SK-MEL-5 (cell line): Measurements from ENCODE around the gene ZFPM1. TPM values are rescaled to one million over a fixed set of nuclear protein-coding genes. Genes with fewer than 3 reads are reported as not detected.

ENCODE experiments used
- DNase-seq: peaks from one replicate; pipeline ENCODE4 v3.0.0-alpha.2; 2016; ENCODE audit warnings: low read depth, low spot score
- in situ Hi-C: cut with HindIII; loops from 2 replicates; pipeline ENCODE4 v1.10.0; 2016; ENCODE audit warnings: low sequenced_read_pairs, high pct_unique_total_duplicates, low pct_unique_long_range_greater_than_20kb
- total RNA-seq: library from RNA; depleted of rRNA; stranded (reverse); fragments of >200 nt; shearing (Covaris generic); gene quantifications from 2 replicates; pipeline ENCODE4 v1.2.3, GENCODE V29; 2014

Gene ZFPM1
- total RNA-seq, 1 experiment from 2014 or later: 0.29 TPM

DNA sequence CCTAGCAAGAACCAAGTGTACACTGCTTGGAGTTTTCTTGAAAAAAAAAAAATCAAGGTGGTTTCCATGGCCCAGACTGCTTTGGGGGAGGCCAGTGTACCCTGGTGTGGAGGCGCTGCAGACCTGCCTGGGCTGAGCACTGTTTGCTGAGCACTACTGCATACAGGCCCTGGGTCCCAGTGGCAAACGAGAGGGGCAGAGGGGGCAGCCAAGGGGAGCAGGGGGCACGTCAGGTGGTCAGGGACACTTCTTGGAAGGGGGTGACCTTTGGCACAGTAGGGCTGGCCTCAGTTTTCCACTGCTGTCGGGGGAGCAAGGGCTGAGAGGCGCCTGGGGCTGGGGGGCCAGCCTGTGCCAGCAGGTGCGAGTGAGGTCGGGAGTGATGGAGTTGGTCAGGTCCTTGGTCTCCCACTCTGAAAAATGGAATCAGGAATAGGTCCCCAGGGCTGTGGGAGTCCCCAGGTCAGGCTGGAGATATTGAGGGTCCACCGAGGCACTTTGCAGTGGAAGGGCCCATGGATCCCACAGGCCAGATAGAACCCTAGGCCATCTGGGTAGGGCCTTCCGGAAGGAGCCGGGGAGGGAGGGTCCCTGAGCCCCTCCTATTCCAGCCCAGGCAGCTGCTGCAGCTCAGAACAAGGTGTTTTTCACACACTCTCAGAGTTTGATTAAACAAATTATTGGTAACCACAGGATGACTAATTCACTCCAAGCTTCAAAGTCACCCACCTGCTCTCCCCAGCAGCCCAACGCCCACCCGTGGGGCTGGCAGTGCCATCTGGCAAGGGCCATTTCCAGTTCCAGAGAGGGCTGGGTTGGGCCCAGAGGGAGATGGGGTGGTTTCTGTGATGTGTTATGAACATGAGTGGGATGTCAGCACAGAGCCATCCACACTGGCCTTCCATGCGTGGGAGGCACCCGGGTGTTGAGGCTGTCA, 3.5 kb downstream of the ZFPM1 start:
- DNase-seq: no peak

DNA sequence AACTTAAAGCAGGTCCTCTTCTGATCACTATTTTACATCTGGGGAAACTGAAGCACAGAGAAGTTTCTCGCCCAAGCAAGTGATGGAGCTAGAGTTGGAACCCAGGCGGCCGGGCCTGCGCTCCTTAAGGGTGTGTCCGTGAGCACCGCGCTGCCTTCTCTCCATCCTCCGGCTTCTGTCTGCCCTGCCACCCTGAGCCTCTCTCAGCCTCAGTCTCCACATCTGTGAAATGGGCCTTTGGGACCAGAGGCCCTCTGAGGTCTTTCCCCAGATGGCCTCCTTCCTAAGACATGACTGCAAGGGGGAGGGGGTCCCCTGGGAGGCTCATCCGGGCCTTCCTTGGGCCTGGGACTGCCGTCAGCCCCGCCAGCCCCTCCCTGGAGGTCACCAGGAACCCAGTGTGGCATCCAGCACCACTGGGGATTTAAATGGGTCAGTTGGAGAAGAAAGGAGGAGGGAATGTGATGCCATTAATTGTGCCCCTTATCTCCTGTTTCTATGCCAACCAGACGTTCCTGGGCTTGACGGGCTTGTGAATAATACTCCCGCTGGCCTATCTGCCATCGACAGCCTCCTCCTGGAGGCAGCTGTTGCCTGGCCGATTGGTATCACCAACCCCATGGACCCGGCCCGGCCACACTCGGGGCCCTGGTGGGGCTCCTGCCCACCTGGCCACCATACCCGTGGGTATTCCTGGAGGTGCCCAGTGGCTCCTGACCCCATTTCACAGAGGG, 5.1 kb downstream of the ZFPM1 start:
- DNase-seq: no peak

More for the DNA sequence above, 3.5 kb downstream of the ZFPM1 start:
- in situ Hi-C loops: no loop called here

DNA sequence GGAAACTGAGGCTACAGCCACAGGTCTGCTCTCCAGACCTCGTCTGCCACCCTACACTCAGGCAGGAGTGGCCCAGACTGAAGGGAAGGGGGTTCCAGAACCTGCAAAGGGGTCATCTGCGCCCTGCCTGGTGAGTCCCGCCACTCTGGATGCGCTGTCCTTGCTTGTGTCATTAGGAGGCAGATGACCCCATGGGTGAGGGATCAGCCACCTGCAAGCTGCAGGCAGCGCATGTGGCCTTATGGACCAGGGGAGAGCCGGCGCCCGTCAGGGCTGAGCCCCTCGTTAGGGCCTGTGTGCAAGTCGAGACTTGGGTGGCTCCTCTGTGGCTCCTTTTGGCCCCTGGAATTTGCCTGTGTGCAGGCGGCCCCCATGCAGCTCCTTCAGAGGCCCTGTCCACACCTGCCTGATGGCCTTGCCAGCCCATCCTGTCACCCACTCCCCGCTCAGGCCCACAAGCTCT, 5.7 kb downstream of the ZFPM1 start:
- in situ Hi-C loops: no loop called here
- no peak for DNase-seq

More for the DNA sequence above, 5.1 kb downstream of the ZFPM1 start:
- in situ Hi-C loops: no loop called here

DNA sequence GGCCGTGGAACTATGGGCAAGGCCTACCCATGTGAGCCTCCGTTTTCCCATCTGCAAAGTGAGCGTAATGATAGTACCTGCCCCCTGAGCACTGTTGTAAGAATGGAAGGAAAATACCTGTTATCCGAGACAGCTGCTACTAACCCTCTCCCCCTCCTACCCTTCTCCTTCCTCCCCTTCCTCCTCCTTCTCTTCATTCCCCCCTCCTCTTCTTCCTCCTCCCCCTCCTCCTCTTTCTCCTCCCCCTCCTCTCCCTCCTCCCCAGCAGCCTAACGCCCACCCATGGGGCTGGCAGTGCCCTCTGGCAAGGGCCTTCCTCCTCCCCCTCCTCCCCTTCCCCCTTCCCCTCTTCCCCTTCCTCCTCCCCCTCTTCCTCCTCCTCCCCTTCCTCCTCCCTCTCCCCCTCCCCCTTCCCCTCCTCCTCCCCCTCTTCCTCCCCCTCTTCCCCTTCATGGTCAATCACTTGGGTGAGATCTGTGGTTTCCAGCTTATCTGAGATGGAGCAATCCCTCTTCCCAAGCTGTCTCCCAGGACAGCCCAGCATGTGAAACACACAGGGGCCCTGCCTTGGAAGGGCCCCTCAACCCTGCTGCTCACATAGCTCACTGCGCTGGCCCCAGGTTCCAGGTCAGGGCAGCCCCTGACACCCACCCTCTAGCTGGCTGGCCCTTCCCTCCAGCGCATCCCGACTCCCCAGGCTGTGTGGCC, 6.4 kb downstream of the ZFPM1 start:
- DNase-seq: no peak
- in situ Hi-C loops: no loop called here

DNA sequence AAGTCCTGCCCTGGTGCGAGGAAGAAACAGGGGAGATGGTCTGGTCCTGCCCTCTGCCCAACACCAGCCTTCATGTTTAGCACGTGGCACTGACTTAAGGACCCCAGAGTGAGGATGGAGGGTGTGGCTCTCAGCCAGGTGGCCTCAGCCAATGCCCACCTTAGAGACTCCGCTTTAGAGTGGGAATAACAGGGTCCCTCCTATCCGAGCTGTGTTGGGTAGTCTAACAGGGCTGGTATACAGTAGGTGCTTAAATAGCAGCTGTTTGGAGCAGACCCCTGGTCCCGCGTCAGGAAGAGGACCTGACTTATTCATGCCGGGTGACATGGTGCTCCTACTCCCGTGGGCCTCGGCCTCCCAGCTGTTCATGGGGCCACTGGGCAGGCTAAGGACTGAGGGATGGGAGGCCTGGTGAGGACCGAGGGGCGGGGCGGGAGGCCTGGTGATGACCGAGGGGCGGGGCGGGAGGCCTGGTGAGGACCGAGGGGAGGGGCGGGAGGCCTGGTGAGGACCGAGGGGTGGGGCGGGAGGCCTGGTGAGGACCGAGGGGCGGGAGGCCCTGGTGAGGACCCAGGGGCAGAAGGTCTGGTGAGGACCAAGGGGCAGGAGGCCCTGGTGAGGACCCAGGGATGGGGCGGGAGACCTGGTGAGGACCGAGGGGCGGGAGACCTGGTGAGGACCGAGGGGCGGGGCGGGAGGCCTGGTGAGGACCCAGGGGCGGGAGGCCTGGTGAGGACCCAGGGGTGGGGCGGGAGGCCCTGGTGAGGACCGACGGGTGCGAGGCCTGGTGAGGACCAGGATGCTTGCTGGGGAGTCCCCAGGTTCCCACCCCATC, 7.6 kb downstream of the ZFPM1 start:
- in situ Hi-C loops: no loop called here

DNA sequence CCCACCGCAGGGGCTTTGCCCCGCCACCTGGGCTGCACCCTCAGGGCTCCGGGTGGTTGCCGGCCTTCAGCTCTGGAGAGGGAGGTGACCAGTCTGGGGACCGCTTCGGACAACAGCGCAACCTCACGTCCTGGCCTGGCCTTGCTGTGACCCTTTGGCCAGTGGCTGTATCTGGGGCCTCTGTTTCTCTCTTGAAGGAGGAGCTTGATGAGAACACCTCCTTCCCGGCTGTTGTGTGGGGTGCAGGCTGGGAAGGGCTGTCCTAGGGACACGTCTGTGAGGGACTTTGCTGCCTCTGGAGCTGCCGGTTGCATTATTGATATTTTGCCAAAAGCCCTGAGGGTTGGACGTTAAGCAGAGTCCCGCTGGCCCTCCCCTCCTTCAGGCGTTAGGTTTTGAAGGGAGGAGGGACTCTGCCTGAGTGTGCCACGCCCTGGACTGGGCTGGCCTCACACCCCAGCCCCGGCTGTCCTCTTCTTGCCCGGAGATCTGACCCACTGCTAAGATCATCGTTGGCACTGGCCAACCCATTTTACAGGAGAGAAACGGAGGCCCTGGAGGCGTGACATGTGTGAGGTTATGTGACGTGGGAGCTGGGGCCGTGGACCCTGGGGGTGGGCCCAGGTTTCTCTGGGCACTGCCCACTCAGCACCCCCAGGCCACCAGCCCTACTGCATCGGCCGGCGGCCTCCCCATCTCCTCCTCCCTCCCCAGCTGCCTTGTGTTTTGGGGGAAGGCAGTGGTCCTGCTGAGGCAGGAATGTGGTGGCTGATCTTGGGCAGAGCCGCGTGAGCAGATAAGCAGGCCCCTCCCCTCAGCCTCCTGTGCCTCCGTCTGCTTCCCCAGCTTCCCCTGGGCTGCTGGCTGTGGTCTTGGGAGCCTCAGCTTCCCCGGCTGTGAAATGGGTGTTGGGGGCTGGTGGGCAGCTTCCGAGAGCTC, 8.5 kb downstream of the ZFPM1 start:
- DNase-seq: no peak
- in situ Hi-C loops: no loop called here

More for the DNA sequence above, 7.6 kb downstream of the ZFPM1 start:
- DNase-seq: no peak

DNA sequence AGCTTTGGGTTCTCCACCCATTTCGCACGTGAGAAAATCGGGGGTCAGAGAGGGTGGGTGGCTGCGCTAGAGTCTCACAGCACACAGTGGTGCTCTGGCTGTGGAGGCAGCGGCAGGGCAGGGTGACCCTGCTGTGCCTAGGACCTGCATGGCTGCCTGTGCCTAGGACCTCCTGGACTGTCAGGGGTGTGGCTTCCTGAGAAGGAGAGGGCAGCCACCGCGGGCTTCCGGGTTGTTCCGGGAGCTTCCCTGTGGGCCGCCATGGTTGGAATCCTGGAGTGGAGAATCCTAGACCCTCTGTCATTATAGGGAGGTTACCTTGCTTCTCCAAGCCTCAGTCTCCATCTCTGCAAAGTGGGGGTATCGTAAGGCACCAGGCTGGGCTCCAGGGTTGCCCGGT, 9.3 kb downstream of the ZFPM1 start:
- in situ Hi-C loops: no loop called here
- no peak for DNase-seq

DNA sequence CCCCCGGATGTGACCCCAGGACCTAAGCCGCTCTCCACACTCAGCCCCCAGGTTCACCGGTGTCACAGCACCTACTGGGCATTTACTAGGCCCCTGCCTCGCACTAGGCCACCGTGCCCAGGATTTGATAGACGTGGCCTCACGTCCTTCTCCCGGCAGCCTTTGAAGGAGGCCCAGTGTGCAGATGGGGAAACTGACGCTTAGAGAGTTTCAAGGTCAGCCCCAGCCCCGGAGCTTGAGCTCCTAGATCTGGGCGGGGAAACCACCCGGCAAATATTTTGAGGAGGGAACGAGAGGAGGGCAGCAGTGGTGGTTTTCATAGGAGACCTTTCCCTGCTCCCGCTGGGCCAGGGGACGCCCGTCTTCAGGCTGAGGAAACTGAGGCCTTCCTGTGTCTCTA, 10.3 kb downstream of the ZFPM1 start:
- no peak for DNase-seq
- in situ Hi-C loops: no loop called here

DNA sequence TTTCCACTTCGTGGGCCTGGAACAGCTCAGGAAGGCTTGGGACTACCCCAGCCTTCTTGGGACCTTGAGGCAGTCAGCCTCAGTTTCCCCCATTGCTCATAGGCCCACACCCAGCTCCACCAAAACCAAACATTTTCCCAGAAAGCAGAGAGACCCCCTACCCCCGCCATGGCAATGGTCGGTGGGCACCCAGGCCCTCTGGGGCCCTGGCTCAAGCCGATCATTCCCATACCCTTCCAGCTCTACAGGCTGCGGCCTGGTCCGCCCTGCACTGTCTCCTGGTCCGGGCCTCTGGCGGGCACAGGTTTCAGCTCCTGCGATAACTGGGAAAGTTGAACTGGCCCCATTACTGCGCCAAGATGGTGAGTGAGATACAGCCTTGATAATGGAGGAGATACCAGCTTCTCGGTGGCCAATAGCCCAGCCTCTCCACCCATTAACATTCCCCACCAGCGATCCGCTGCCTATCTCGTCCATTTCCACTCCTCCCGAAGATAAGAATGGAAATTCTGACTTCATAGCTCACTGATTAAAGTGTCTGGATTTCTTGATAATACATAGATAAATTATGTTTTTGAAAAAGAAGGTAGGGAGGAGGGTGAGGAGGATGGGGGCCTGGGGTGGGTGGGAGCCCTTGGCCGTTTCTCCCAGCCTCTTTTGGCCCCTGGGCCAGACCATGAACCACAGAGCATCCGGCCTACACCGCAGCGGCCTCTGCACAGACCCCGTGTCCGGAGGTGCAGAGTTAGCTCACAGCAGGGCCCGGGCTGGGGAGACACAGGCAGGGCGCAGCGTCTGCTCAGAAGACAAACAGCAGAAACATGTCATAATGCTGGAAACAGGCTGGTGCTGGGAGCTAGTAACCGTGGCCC, 11.6 kb downstream of the ZFPM1 start:
- in situ Hi-C loops: no loop called here
- DNase-seq: no peak

DNA sequence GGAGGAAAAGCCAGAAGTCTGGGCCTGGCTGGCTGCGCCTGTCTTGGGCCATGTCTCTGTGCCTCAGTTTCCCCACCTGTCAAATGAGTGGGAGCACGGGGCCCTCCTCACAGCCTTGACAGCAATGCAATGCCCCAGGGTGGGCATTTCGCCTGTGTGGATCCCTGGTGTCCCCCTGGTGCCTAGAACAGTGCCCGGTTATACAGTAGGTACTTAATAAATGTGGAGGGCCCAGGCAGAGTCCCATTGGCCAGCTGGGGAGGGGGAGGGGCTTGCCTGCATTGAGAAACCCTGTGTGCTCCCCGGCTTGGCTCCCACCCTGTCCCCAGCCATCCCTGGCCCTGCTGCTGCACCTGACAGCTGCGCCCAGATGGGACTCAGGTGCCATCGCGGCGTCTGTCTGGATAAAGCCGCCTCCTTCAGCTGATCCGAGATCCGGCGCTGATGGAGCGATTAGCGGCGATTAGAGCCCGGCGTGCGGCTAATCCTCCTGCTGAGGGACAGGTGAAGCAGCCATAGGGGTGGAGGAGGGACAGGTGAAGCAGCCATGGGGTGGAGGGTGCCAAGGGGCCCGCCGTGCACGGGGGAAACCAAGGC, 12.4 kb downstream of the ZFPM1 start:
- no peak for DNase-seq
- in situ Hi-C loops: no loop called here

DNA sequence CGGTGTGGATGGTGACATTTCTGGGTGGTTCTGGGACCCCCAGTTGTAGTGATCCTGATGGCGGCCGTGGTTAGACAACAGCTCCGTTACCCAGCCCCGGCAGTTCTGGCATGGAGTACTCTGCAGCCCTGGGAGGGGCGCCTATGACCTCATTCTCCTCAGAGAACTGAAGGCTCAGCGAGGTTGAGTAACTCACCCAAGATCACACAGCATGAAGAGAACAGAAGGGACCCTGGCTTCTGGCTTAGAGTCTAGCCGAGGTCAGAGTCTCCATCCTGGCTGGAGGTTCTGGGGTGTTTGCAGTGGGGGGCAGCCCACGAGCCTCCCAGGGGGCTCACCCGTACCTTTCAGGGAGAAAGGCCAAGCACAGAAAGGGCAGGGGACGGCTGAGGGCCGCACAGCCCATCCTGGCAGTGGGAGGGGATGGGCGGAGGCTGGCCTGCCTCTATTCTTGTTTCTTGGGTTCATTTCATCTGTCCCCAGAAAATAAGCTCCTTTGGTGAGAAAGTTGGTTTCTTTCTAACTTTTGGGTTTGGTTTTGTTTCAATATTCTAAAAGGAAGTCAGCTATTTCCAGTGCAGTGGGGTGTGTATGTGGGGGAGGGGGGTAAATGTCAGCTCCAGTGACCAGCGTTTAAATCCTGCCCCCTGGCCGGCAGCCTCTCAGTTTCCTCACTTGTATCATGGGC, 13.2 kb downstream of the ZFPM1 start:
- no peak for DNase-seq
- in situ Hi-C loops: no loop called here

DNA sequence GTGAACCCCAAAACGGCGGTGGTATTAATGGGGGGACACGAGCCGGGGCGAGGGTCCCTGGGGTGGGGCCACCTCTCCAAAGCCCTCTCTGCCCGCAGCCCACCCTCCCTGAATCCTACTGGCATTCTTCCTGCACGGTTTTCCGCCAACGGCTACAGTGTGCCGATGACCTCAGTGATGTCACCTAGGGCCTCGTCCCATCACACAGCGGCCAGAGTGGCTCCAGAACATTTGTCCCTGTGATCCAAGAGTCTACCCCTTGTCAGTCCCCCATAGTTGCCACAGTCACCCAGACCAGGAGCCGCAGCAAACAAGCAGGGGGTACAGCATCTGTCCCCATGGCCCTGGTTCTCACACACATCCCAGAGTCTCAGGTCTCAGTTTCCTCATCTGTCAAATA, 13.9 kb downstream of the ZFPM1 start:
- DNase-seq: no peak
- in situ Hi-C loops: no loop called here

DNA sequence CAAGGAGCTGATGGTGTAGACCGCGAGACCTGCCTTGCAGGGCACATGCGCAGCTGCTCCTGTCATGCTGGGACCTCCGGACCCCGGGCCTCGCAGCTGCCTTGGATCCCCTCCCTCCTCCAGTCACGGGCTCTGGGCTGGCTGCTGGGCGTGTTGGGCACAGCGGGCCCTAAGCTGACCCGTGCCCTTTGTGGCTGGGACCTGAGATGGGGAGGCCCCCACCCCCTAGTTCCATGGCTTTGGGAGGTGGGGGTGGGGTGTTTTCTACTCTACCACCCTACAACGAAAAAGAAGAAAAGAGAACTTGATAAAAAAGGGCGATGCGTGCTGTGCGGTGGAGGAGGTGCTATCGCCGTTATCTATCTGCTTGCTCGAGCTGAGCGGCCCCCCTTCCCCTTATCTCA, 14.5 kb downstream of the ZFPM1 start:
- in situ Hi-C loops: no loop called here
- DNase-seq: no peak

DNA sequence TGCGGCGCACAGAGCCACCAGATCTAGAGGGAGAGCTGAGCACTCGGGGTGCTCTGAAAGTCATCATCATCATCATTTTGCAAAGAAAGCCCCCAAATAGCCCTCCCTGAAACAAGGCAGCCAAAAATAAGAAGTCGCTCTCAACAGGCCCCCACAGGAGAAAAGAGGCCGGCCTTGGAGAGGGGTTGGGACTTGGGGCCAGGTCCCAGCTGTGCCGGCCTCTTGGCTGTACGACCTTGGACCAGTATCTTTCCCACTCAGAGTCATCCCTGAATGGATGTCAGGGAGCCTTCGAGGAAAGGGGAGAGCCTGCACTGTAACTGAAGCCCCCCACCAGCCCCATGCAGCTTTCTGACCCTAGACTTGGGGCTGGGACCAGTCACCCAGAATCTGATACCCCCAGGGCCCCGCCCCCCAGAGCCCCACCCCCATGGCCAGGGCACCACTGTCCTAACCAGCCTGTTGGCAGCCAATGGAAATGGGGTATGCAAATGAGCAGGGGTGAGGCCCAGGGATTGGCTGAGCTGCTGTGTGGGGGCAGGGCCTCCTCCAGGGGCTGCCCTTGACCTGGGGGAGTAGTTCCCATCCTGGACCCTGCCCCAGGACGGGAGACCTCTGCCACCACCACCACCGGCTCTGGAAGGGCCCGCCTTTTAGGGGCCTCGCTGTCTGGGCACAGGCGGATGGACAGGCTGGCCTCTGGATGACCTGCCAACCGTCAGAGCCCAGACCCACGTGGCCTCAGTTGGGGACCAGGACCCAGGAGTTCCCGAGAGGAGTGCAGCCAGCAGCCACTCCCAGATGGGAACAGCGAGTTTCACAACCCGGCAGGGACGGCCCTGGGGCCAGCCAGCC, 15.4 kb downstream of the ZFPM1 start:
- in situ Hi-C loops: no loop called here
- peak; percentile 62 for DNase-seq
